Measurements from ENCODE around the gene PHPT1. TPM values are rescaled to one million over a fixed set of nuclear protein-coding genes. Genes with fewer than 3 reads are reported as not detected.

The PHPT1 gene
- total and polyA plus RNA-seq, 2 of the 13 experiments (the other 11 are each of a cell fraction or from before 2014, with no cell fraction given): 189 to 192 TPM

- TF ChIP-seq ZNF292 (CRISPR knock-in tag; IDR thresholded peaks at IDR 0.05; ENCODE audit: borderline replicate concordance, low read depth): no peak
- no peak for TF ChIP-seq ZFP62 (CRISPR knock-in tag; IDR thresholded peaks at IDR 0.05)
- TF ChIP-seq ZNF547 (CRISPR knock-in tag; IDR thresholded peaks at IDR 0.05): peak; percentile 84; the same call in 1 of the 2 replicates
- TF ChIP-seq THRA (CRISPR knock-in tag; IDR thresholded peaks at IDR 0.05; ENCODE audit: borderline replicate concordance): no peak
- peak; percentile 30 for TF ChIP-seq ASH2L (IDR thresholded peaks at IDR 0.05; ENCODE audit: insufficient read length, low read depth, low read length)
- 0 out of 2 replicates have a peak, but pooled peaks have one; percentile 46 for TF ChIP-seq HIC2 (CRISPR knock-in tag; IDR thresholded peaks at IDR 0.05; ENCODE audit: low read depth)
- TF ChIP-seq RNF219 (CRISPR knock-in tag; IDR thresholded peaks at IDR 0.05): peak; percentile 59; the same call in 1 of the 2 replicates
- peak; percentile 9; the same call in 1 of the 2 replicates for TF ChIP-seq ZNF776 (CRISPR knock-in tag; IDR thresholded peaks at IDR 0.05)
- 0 out of 2 replicates have a peak, but pooled peaks have one; percentile 12 for TF ChIP-seq ZNF672 (CRISPR knock-in tag; IDR thresholded peaks at IDR 0.05)
- no peak for TF ChIP-seq HNRNPH1 (optimal IDR thresholded peaks at IDR 0.05; ENCODE audit: low read depth, low read length)
- TF ChIP-seq PATZ1 (CRISPR knock-in tag; IDR thresholded peaks at IDR 0.05): peak; percentile 55; the same call in 1 of the 2 replicates
- peak; percentile 97; the same call in 1 of the 2 replicates for TF ChIP-seq ZNF777 (CRISPR knock-in tag; IDR thresholded peaks at IDR 0.05)
- TF ChIP-seq HOXA3 (CRISPR knock-in tag; IDR thresholded peaks at IDR 0.05): peak; percentile 92
- TF ChIP-seq ZIK1 (CRISPR knock-in tag; IDR thresholded peaks at IDR 0.05; ENCODE audit: borderline replicate concordance, low read depth): 0 out of 2 replicates have a peak, but pooled peaks have one; percentile 21
- TF ChIP-seq SKIL (CRISPR knock-in tag; IDR thresholded peaks at IDR 0.05; ENCODE audit: borderline replicate concordance): no peak
Observed at GRCh38 chr9:136847088-136847825, 2.0 kb upstream of the PHPT1 start (continued).

Data from HepG2 (cell line).